GM23338 (cell line): ENCODE data around the gene ACO2.
"Not testable (repeated sequence)": the region's sequence is repeated elsewhere in the genome, so short reads cannot be mapped to it uniquely, and the experiment has no call there.

Source experiments
- CTCF ChIP-seq, 2 experiments: fragments of 200-600 bp in 1 of 2; sonication (generic) in 1 of 2; conservative IDR thresholded peaks; 2 replicates each; pipeline versions ENCODE4 v1.5.1 to v1.6.1; 2016 to 2017; ENCODE audit warnings: antibody characterized with exemption in 2 of 2, low read depth in 2 of 2, mild to moderate bottlenecking in 2 of 2, moderate library complexity in 1 of 2
- POLR2AphosphoS5 ChIP-seq: IDR thresholded peaks from 2 replicates; pipeline ENCODE4 v1.6.1; 2016; ENCODE audit warnings: antibody characterized with exemption, low read depth

- not testable (repeated sequence) for TF ChIP-seq CTCF (conservative IDR thresholded peaks at IDR 0.05; ENCODE audit: low read depth in 2 of 2); POLR2AphosphoS5
Measured at GRCh38 chr22:41433480-41433879, 35.4 kb upstream of the ACO2 start.
